Measurements from ENCODE around the gene UCN.

Gene UCN

GRCh38 chr2:27308359-27308881, at the start of gene UCN:
TSS of gene UCN (minus strand) at chr2:27308445. CDS start at chr2:27307895, 550 bp downstream.
- TF ChIP-seq EZH2phosphoT487 (IDR thresholded peaks at IDR 0.05; ENCODE audit: low read depth) (no peak), CTCF (IDR thresholded peaks at IDR 0.05; ENCODE audit: low read depth, low read length) (no peak)
- no peak within 1 kb of the TSS for H3K4me2 ChIP-seq (ENCODE audit: low read length)
- H3K9me3 ChIP-seq (ENCODE audit: insufficient read depth, low read length): no peaks in the 10 kb centered on the region
- H3K36me3 ChIP-seq (replicated peaks; ENCODE audit: low read depth, low read length): no peaks in the 10 kb centered on the region
- no peaks in the 10 kb centered on the region for H3K27me3 ChIP-seq (ENCODE audit: low read depth, low read length)
- no peaks in the 10 kb centered on the region for H3K79me2 ChIP-seq (ENCODE audit: low read length)
- no peak within 1 kb of the TSS for H3K27ac ChIP-seq (ENCODE audit: low read length)
- no peak within 1 kb of the TSS for H3K9ac ChIP-seq (ENCODE audit: low read length)
- no peak within 1 kb of the TSS for H2AFZ ChIP-seq (ENCODE audit: low read depth, low read length)
- H3K4me3 ChIP-seq (ENCODE audit: low read length): no peak within 1 kb of the TSS
- H3K4me1 ChIP-seq (ENCODE audit: low read length): no peaks in the 10 kb centered on the region
- H4K20me1 ChIP-seq (ENCODE audit: insufficient read depth, low read length): no peaks in the 10 kb centered on the region

GRCh38 chr2:27356382-27357181, 48.3 kb upstream of the UCN start, which contains the start of gene GTF3C2:
TSS of gene GTF3C2 (minus strand) at chr2:27356764. CDS start at chr2:27343554, 13,210 bp downstream.
- Histone ChIP-seq H3K9me3 (ENCODE audit: insufficient read depth, low read length) (no peaks in the 10 kb centered on the region), H3K9ac (ENCODE audit: low read length) (peak within 1 kb of the TSS; percentile 96), H3K27ac (ENCODE audit: low read length) (peak within 1 kb of the TSS; percentile 84), H3K36me3 (replicated peaks; ENCODE audit: low read depth, low read length) (peaks cover 12% of the 10 kb centered on the region), H3K4me3 (ENCODE audit: low read length) (peak within 1 kb of the TSS; percentile 96), H3K27me3 (ENCODE audit: low read depth, low read length) (no peaks in the 10 kb centered on the region), H4K20me1 (ENCODE audit: insufficient read depth, low read length) (peaks cover 8% of the 10 kb centered on the region; the same call in 1 of the 2 replicates), H3K4me1 (ENCODE audit: low read length) (peaks cover 16% of the 10 kb centered on the region), H3K4me2 (ENCODE audit: low read length) (peak within 1 kb of the TSS; percentile 90), H3K79me2 (ENCODE audit: low read length) (peaks cover 69% of the 10 kb centered on the region), H2AFZ (ENCODE audit: low read depth, low read length) (peak within 1 kb of the TSS; percentile 75)
- no peak for TF ChIP-seq EZH2phosphoT487 (IDR thresholded peaks at IDR 0.05; ENCODE audit: low read depth)

- Histone ChIP-seq H3K79me2 (ENCODE audit: low read length) (peaks cover 73% of the 10 kb centered on the region), H3K9ac (ENCODE audit: low read length) (peak overlapping the region; percentile 96), H3K27ac (ENCODE audit: low read length) (peak overlapping the region; percentile 84), H3K4me3 (ENCODE audit: low read length) (peak overlapping the region; percentile 96), H3K4me1 (ENCODE audit: low read length) (peaks cover 16% of the 10 kb centered on the region), H3K27me3 (ENCODE audit: low read depth, low read length) (no peaks in the 10 kb centered on the region), H3K4me2 (ENCODE audit: low read length) (peak overlapping the region; percentile 90), H4K20me1 (ENCODE audit: insufficient read depth, low read length) (peaks cover 10% of the 10 kb centered on the region; the same call in 1 of the 2 replicates), H3K9me3 (ENCODE audit: insufficient read depth, low read length) (no peaks in the 10 kb centered on the region), H2AFZ (ENCODE audit: low read depth, low read length) (peak overlapping the region; percentile 75; the same call in 1 of the 2 replicates), H3K36me3 (replicated peaks; ENCODE audit: low read depth, low read length) (peaks cover 12% of the 10 kb centered on the region)
- TF ChIP-seq EZH2phosphoT487 (IDR thresholded peaks at IDR 0.05; ENCODE audit: low read depth) (no peak), CTCF (IDR thresholded peaks at IDR 0.05; ENCODE audit: low read depth, low read length) (no peak)
These were observed 47.8 kb upstream of the UCN start for GRCh38 chr2:27356056-27356381.

- peaks cover 16% of the 10 kb centered on the region for H3K4me1 ChIP-seq (ENCODE audit: low read length)
- TF ChIP-seq CTCF (IDR thresholded peaks at IDR 0.05; ENCODE audit: low read depth, low read length) (no peak), EZH2phosphoT487 (IDR thresholded peaks at IDR 0.05; ENCODE audit: low read depth) (no peak)
- peaks cover 15% of the 10 kb centered on the region for H3K36me3 ChIP-seq (replicated peaks; ENCODE audit: low read depth, low read length)
- no peak overlapping the region for H3K27ac ChIP-seq (ENCODE audit: low read length)
- no peaks in the 10 kb centered on the region for H3K27me3 ChIP-seq (ENCODE audit: low read depth, low read length)
- no peak overlapping the region for H3K9ac ChIP-seq (ENCODE audit: low read length)
- H3K79me2 ChIP-seq (ENCODE audit: low read length): peaks cover 88% of the 10 kb centered on the region
- no peak overlapping the region for H2AFZ ChIP-seq (ENCODE audit: low read depth, low read length)
- H4K20me1 ChIP-seq (ENCODE audit: insufficient read depth, low read length): peaks cover 10% of the 10 kb centered on the region; the same call in 1 of the 2 replicates
- H3K4me3 ChIP-seq (ENCODE audit: low read length): no peak overlapping the region
- H3K9me3 ChIP-seq (ENCODE audit: insufficient read depth, low read length): no peaks in the 10 kb centered on the region
- no peak overlapping the region for H3K4me2 ChIP-seq (ENCODE audit: low read length)
These were observed 46.3 kb upstream of the UCN start for GRCh38 chr2:27354597-27354927.
